Thyroid gland (tissue), 4 donors: Measurements from ENCODE around the gene STT3B. TPM values are rescaled to one million over a fixed set of nuclear protein-coding genes. Genes with fewer than 3 reads are reported as not detected.

Experiments
- DNase-seq, 2 donors: peaks; one replicate each; pipeline ENCODE4 v3.0.0-alpha.2; 2019
- H3K27ac ChIP-seq, 3 donors: fragments of 200-600 bp; sonication (generic); 1 replicate in 2 of 3; 2 replicates in 1 of 3; pipeline ENCODE4 v1.5.1; 2016 to 2019; ENCODE audit warnings: mild to moderate bottlenecking in 1 of 3, moderate library complexity in 1 of 3
- H3K27me3 ChIP-seq: fragments of 200-600 bp; sonication (generic); one replicate; pipeline ENCODE4 v1.5.1; 2019
- H3K36me3 ChIP-seq, 2 donors: fragments of 200-600 bp; sonication (generic); one replicate each; pipeline ENCODE4 v1.5.1; 2016 to 2019
- H3K4me1 ChIP-seq, 2 donors: fragments of 200-600 bp; sonication (generic); one replicate each; pipeline ENCODE4 v1.5.1; 2017 to 2019
- H3K4me3 ChIP-seq, 3 donors: fragments of 200-600 bp; sonication (generic); replicated peaks in 1 of 3; 1 replicate in 2 of 3; 2 replicates in 1 of 3; pipeline ENCODE4 v1.5.1; 2016; ENCODE audit warnings: mild to moderate bottlenecking in 1 of 3
- H3K9me3 ChIP-seq: fragments of 200-600 bp; sonication (generic); one replicate; pipeline ENCODE4 v1.5.1; 2017
- CTCF ChIP-seq, 6 experiments: fragments of 200-600 bp in 3 of 6; fragments of 450-650 bp in 3 of 6; sonication (generic) in 3 of 6; IDR thresholded peaks; one replicate each; pipeline ENCODE4 v1.5.1; 2016 to 2019; ENCODE audit warnings: antibody characterized with exemption in 6 of 6, mild to moderate bottlenecking in 2 of 6, inconsistent platforms in 1 of 6, moderate library complexity in 1 of 6
- POLR2A ChIP-seq, 2 donors: fragments of 450-650 bp; IDR thresholded peaks; one replicate each; pipeline ENCODE4 v1.6.1; 2017; ENCODE audit warnings: antibody characterized with exemption in 2 of 2, mild to moderate bottlenecking in 2 of 2, moderate library complexity in 1 of 2
- WGBS, 2 donors: methylation state at CpG; one replicate each; pipeline ENCODE4 v1.1.5; 2017; 5-methylcytosine and 5-hydroxymethylcytosine counted together
- intact Hi-C: fragments of 100-400 bp; cut with DNase I; formaldehyde crosslinking; loops from one replicate; pipeline ENCODE4 v1.15.1; 2023
- total RNA-seq, 4 donors: library from RNA; depleted of rRNA; stranded (reverse); fragments of >200 nt; gene quantifications; one replicate each; pipeline ENCODE4 v1.2.3, GENCODE V29; 2016

The STT3B gene
- total RNA-seq, 4 donors from 2014 or later: 111 to 172 (median 150) TPM

DNA sequence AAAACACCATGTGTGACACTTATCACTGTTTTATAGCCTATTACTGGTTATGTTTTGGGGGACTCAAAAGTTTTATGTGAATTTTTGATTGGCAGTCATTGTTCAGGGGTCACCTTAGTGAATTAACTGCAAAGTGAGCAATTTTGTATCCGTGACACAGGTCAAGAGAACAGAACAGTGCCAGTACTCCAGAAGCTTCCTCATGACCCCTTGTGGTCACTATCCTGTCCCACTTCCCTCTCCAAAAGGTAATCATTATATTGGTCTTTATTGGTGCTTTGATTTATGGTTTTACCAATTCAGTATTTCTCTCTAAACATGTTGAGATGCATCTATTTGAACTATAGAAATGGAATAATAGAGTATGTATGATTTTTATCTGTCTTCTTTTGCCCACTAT is 107.1 kb downstream of the STT3B start:
- Histone ChIP-seq H3K4me1 (peaks cover 0 to 4% of the 10 kb centered on the region in 2 donors), H3K4me3 (no peak overlapping the region), H3K36me3 (no peaks in the 10 kb centered on the region), H3K9me3 (no peaks in the 10 kb centered on the region), H3K27ac (no peak overlapping the region), H3K27me3 (no peaks in the 10 kb centered on the region)
- 90 to 96% methylated on average over 1 of the region's 1 CpG for WGBS, 2 donors
- TF ChIP-seq POLR2A (IDR thresholded peaks at IDR 0.05): no peak
- TF ChIP-seq CTCF (IDR thresholded peaks at IDR 0.05): no peak
- no peak for DNase-seq
- intact Hi-C loops: no loop called here

DNA sequence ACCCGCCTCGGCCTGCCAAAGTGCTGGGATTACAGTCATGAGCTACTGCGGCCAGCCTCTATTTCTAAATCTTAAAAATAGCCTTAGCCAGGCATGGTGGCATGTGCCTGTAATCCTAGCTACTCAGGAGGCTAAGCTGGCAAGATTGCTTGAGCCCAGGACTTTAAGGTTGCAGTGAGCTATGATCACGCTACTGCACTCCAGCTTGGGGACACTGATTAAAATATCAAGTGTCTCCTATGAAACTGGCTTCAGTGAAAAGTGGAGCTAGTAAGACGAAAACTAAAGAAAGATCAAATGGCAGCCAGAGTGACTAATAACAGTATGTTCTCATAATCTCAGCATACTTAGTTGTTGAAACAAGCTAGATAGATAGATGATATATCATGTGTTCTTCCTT is 112.5 kb downstream of the STT3B start:
- Histone ChIP-seq H3K27me3 (no peaks in the 10 kb centered on the region), H3K9me3 (no peaks in the 10 kb centered on the region), H3K4me3 (no peak overlapping the region), H3K36me3 (no peaks in the 10 kb centered on the region), H3K4me1 (no peaks in the 10 kb centered on the region), H3K27ac (no peak overlapping the region)
- TF ChIP-seq POLR2A (IDR thresholded peaks at IDR 0.05) (no peak), CTCF (IDR thresholded peaks at IDR 0.05) (no peak)
- 95% methylated on average over 5 of the region's 5 CpGs for WGBS, 2 donors
- no peak for DNase-seq
- intact Hi-C loops: no loop called here

- H3K9me3 ChIP-seq: no peaks in the 10 kb centered on the region
- intact Hi-C loops: no loop called here
- WGBS, 2 donors: 100% methylated on average over 3 to 4 of the region's 4 CpGs
Observed at GRCh38 chr3:31648286-31648968, 115.7 kb downstream of the STT3B start.

DNA sequence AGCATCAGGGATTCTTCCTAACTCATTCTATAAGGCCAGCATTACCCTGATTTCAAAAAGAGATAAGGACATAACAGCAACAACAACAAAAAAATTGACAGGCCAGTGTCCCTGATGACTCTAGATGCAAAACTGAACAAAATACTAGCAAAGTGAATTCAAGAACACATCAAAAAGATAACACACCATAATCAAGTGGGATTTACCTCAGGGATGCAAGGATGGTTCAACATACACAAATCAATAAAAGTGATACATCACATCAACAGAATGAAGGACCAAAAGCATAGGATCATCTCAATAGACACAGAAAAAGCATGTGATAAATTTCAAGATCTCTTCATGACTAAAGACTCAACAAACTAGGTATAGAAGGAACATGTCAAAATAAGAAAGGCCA is 119.6 kb downstream of the STT3B start:
- Histone ChIP-seq H3K4me3 (no peak overlapping the region), H3K4me1 (no peaks in the 10 kb centered on the region), H3K27ac (no peak overlapping the region), H3K27me3 (no peaks in the 10 kb centered on the region), H3K36me3 (no peaks in the 10 kb centered on the region), H3K9me3 (no peaks in the 10 kb centered on the region)
- no peak for TF ChIP-seq CTCF (IDR thresholded peaks at IDR 0.05)
- no peak for TF ChIP-seq POLR2A (IDR thresholded peaks at IDR 0.05)
- no peak for DNase-seq
- intact Hi-C loops: no loop called here

More at GRCh38 chr3:31648286-31648968, 115.7 kb downstream of the STT3B start:
- DNase-seq: no peak
- Histone ChIP-seq H3K27ac (no peak overlapping the region), H3K4me3 (no peak overlapping the region), H3K36me3 (no peaks in the 10 kb centered on the region), H3K4me1 (no peaks in the 10 kb centered on the region), H3K27me3 (no peaks in the 10 kb centered on the region)
- TF ChIP-seq CTCF (IDR thresholded peaks at IDR 0.05): no peak
- no peak for TF ChIP-seq POLR2A (IDR thresholded peaks at IDR 0.05)

DNA sequence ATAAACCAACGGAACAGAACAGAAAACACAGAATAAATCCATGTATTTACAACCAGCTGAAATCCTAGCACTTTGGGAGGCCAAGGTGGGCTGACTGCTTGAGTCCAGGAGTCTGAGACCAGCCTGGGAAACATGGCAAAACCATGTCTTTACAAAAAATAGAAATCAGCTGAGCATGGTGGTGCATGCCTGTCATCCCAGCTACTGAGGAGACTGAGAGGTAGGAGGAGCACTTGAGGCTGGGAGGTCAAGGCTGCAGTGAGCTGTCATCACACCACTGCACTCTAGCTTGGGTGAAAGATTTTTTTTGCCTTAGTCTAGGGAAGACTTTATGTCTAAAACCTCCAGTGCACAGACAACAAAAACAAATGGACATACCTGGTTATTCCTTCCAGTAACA is 120.7 kb downstream of the STT3B start:
- Histone ChIP-seq H3K9me3 (no peaks in the 10 kb centered on the region), H3K4me1 (no peaks in the 10 kb centered on the region), H3K27ac (no peak overlapping the region), H3K27me3 (no peaks in the 10 kb centered on the region), H3K36me3 (no peaks in the 10 kb centered on the region), H3K4me3 (no peak overlapping the region)
- TF ChIP-seq CTCF (IDR thresholded peaks at IDR 0.05): no peak
- no peak for TF ChIP-seq POLR2A (IDR thresholded peaks at IDR 0.05)
- no peak for DNase-seq
- intact Hi-C loops: no loop called here
- 89 to 97% methylated on average over 1 of the region's 1 CpG for WGBS, 2 donors
